Heart left ventricle (tissue), 16 donors: ENCODE results near the gene YY1AP1. TPM values are rescaled to one million over a fixed set of nuclear protein-coding genes. Genes with fewer than 3 reads are reported as not detected.
A peak's percentile ranks its signal among the peaks of the same experiment; 100 is the strongest.

Source experiments
- ATAC-seq, 4 donors: fragments of 200-7000 bp; cut with Tn5 transposase; one replicate each; pipeline ENCODE4 v1.9.1; 2020 to 2022; ENCODE audit warnings: moderate library complexity in 4 of 4, mild to moderate bottlenecking in 3 of 4, moderate number of reproducible peaks in 1 of 4
- DNase-seq, 5 donors: peaks; one replicate each; pipeline ENCODE4 v3.0.0-alpha.2; 2020
- H3K27ac ChIP-seq, 12 donors: fragments of 200-600 bp; sonication (generic) in 4 of 12; one replicate each; pipeline versions ENCODE4 v1.5.0 to v1.8.0; 2016 to 2022; ENCODE audit warnings: mild to moderate bottlenecking in 2 of 12
- H3K27me3 ChIP-seq, 9 donors: fragments of 200-600 bp; sonication (generic) in 2 of 9; one replicate each; pipeline versions ENCODE4 v1.5.1 to v1.8.0; 2016 to 2022; ENCODE audit warnings: mild to moderate bottlenecking in 3 of 9
- H3K36me3 ChIP-seq, 9 donors: fragments of 200-600 bp; sonication (generic) in 2 of 9; one replicate each; pipeline versions ENCODE4 v1.5.0 to v1.8.0; 2018 to 2022; ENCODE audit warnings: mild to moderate bottlenecking in 2 of 9
- H3K4me1 ChIP-seq, 12 donors: fragments of 200-600 bp; sonication (generic) in 4 of 12; one replicate each; pipeline versions ENCODE4 v1.5.0 to v1.8.0; 2016 to 2022; ENCODE audit warnings: mild to moderate bottlenecking in 3 of 12
- H3K4me3 ChIP-seq, 12 donors: fragments of 200-600 bp; sonication (generic) in 4 of 12; one replicate each; pipeline versions ENCODE4 v1.5.0 to v1.8.0; 2017 to 2022; ENCODE audit warnings: mild to moderate bottlenecking in 9 of 12, moderate library complexity in 4 of 12
- H3K9me3 ChIP-seq, 12 donors: fragments of 200-600 bp; sonication (generic) in 4 of 12; one replicate each; pipeline versions ENCODE4 v1.5.0 to v1.8.0; 2016 to 2022; ENCODE audit warnings: mild to moderate bottlenecking in 1 of 12
- CTCF ChIP-seq, 12 donors: fragments of 200-600 bp; sonication (generic) in 4 of 12; IDR thresholded peaks; one replicate each; pipeline versions ENCODE4 v1.5.0 to v1.8.0; 2018 to 2022; ENCODE audit warnings: antibody characterized with exemption in 12 of 12, mild to moderate bottlenecking in 5 of 12
- POLR2A ChIP-seq, 2 donors: fragments of 450-650 bp; IDR thresholded peaks; one replicate each; pipeline ENCODE4 v1.6.1; 2017; ENCODE audit warnings: antibody characterized with exemption in 2 of 2, mild to moderate bottlenecking in 2 of 2, moderate library complexity in 2 of 2
- WGBS, 4 donors: extraction: QIAGEN DNeasy Blood & Tissue Kit in 2 of 4; methylation state at CpG; one replicate each; pipeline versions ENCODE4 v1.1.5 to v1.1.7; 2013 to 2018; 5-methylcytosine and 5-hydroxymethylcytosine counted together
- intact Hi-C, 10 donors: fragments of 100-400 bp; cut with DNase I; formaldehyde crosslinking; loops; one replicate each; pipeline versions ENCODE4 v1.11.1 to v1.14.2; 2022
- polyA plus RNA-seq, 2 donors: library from polyadenylated mRNA; stranded (reverse); fragments of 200-250 nt; gene quantifications; one replicate each; pipeline ENCODE4 v1.2.3, GENCODE V29; 2013
- total RNA-seq, 9 donors: library from RNA; depleted of rRNA in 2 of 9; stranded (reverse); fragments of >200 nt in 2 of 9; fragmentation: NEBNext Ultra II Directional in 3 of 9; extraction: Animal tissue kit (Norgen Biotek cat#: 25700) in 3 of 9; gene quantifications; one replicate each; pipeline versions ENCODE4 v1.1.0 to v1.2.4, GENCODE V29; 2016 to 2023
- donor health status: ischemic (EF 13 %, LVEDD 7.1; RV severe dilation, severe dysfunction).
- donor health status: healthy with polysubstance abuse.
- donor health status: DM: no; HTN: yes; CAD: no.
- donor health status: DM: no; HTN: no; CAD: no.
- donor health status: ischemic (EF 25% LVEDD 6.9; RV normal size, moderate dysfunction).
- donor health status: ischemic (EF 25% LVEDD 5.7; RV mildly dilated, moderate dysfunction).
- donor health status: healthy.
- donor health status: DM: yes; HTN: yes; CAD: no.
- donor health status: ischemic (EF 35%, LVEDD 5.7; RV mildly dilated, moderate dysfunction).
- donor health status: nonischemic (EF 11% LVEDD 7.7; RV severe dilation, severe dysfunction).
- donor health status: DM: yes; HTN: yes; CAD: no.
- donor health status: PGD.
- donor health status: ischemic (EF 29% LVEDD 5.4; RV normal size, mild dysfunction).
- donor health status: nonischemic (EF 23%, LVEDD 6.1; RV moderate dilation, normal function).

Gene YY1AP1
- total and polyA plus RNA-seq, 11 donors: 23.9 to 124 (median 63.7) TPM

GRCh38 chr1:155649676-155650075 lies 38.9 kb downstream of the YY1AP1 start:
- no peak for DNase-seq
- ATAC-seq: no peak
- Histone ChIP-seq H3K27me3 (no peaks in the 10 kb centered on the region), H3K36me3 (no peaks in the 10 kb centered on the region), H3K9me3 (no peaks in the 10 kb centered on the region), H3K4me1 (peaks cover 0 to 32% (median 1%) of the 10 kb centered on the region in 12 donors), H3K27ac (no peak overlapping the region), H3K4me3 (no peak overlapping the region)
- TF ChIP-seq CTCF (IDR thresholded peaks at IDR 0.05): no peak
- no peak for TF ChIP-seq POLR2A (IDR thresholded peaks at IDR 0.05)
- intact Hi-C loops: loop anchor here in 2 of 10 donors (10.0 kb wide), 1 partner anchor 55 kb away; no protein-coding TSS in a partner anchor

GRCh38 chr1:155648207-155649147 lies 40.1 kb downstream of the YY1AP1 start:
- Histone ChIP-seq H3K27ac (peak overlapping the region in 2 of 12 donors; percentile 31 to 53), H3K4me1 (peaks cover 0 to 32% (median 1%) of the 10 kb centered on the region in 12 donors), H3K27me3 (no peaks in the 10 kb centered on the region), H3K4me3 (peak overlapping the region in 3 of 12 donors; percentile 5 to 22 (median 18)), H3K36me3 (no peaks in the 10 kb centered on the region), H3K9me3 (peaks cover 0 to 6% (median 0%) of the 10 kb centered on the region in 12 donors)
- DNase-seq (no peak), ATAC-seq (peak; percentile 50 to 93 (median 84))
- peak in 10 of 12 donors; percentile 10 to 52 (median 33) for TF ChIP-seq CTCF (IDR thresholded peaks at IDR 0.05)
- no peak for TF ChIP-seq POLR2A (IDR thresholded peaks at IDR 0.05)
- intact Hi-C loops: loop anchor here in 2 of 10 donors (10.0 kb wide), 1 partner anchor 54 kb away; no protein-coding TSS in a partner anchor
- WGBS, 4 donors: 60 to 68% (median 64%) methylated on average over 11 of the region's 11 CpGs

- no peaks in the 10 kb centered on the region for H3K27me3 ChIP-seq
- ATAC-seq (peak in 2 of 4 donors; percentile 22 to 30), DNase-seq (peak in 2 of 5 donors; percentile 26 to 38)
- peaks cover 0 to 32% (median 1%) of the 10 kb centered on the region in 12 donors for H3K4me1 ChIP-seq
- peaks cover 0 to 28% (median 5%) of the 10 kb centered on the region in 12 donors for H3K9me3 ChIP-seq
- WGBS, 4 donors: 73 to 83% (median 76%) methylated on average over 2 of the region's 2 CpGs
- no peaks in the 10 kb centered on the region for H3K36me3 ChIP-seq
- peak overlapping the region in 1 of 12 donors; percentile 6 for H3K27ac ChIP-seq
- no peak overlapping the region for H3K4me3 ChIP-seq
- intact Hi-C loops: loop anchor here in 2 of 10 donors (10.0 kb wide), 1 partner anchor 52 kb away; no protein-coding TSS in a partner anchor
- no peak for TF ChIP-seq CTCF (IDR thresholded peaks at IDR 0.05)
- no peak for TF ChIP-seq POLR2A (IDR thresholded peaks at IDR 0.05)
These were observed 42.3 kb downstream of the YY1AP1 start for GRCh38 chr1:155646307-155646706.

- TF ChIP-seq CTCF (IDR thresholded peaks at IDR 0.05): no peak
- no peak for TF ChIP-seq POLR2A (IDR thresholded peaks at IDR 0.05)
- Histone ChIP-seq H3K4me1 (peaks cover 0 to 32% (median 1%) of the 10 kb centered on the region in 12 donors), H3K27ac (peak overlapping the region in 1 of 12 donors; percentile 50), H3K36me3 (no peaks in the 10 kb centered on the region), H3K9me3 (peaks cover 0 to 28% (median 5%) of the 10 kb centered on the region in 12 donors), H3K4me3 (no peak overlapping the region), H3K27me3 (no peaks in the 10 kb centered on the region)
- ATAC-seq: peak in 2 of 4 donors; percentile 19 to 31
- WGBS, 4 donors: 65 to 83% (median 75%) methylated on average over 5 to 6 of the region's 6 CpGs
- peak in 2 of 5 donors; percentile 10 to 35 for DNase-seq
- intact Hi-C loops: loop anchor here in 2 of 10 donors (10.0 kb wide), 1 partner anchor 51 kb away; no protein-coding TSS in a partner anchor
These were observed 42.9 kb downstream of the YY1AP1 start for GRCh38 chr1:155645648-155646047.
